K562 (cell line): ENCODE measurements around the gene LEMD1. TPM values are rescaled to one million over a fixed set of nuclear protein-coding genes. Genes with fewer than 3 reads are reported as not detected.
A peak's percentile ranks its signal among the peaks of the same experiment; 100 is the strongest.

ENCODE experiments used
- ATAC-seq: fragments of 200-7000 bp; cut with Tn5 transposase; 3 replicates; pipeline ENCODE4 v1.9.1; 2020; ENCODE audit warnings: moderate library complexity
- BruUV-seq: library from RNA; stranded (reverse); fragments of 400-500 nt; replicated peaks from 2 replicates; lab custom pipeline; 2021; lab: Mats Ljungman, UMichigan
- CTCF ChIA-PET: fragments of 300-600 bp; formaldehyde crosslinking; extraction: SDS; loops from one replicate; lab custom pipeline; 2021; ENCODE audit warnings: low intra/inter-chr PET ratio; lab: Yijun Ruan, JAX
- POLR2A ChIA-PET: fragments of 300-600, 350-650 bp; sonication (Branson Sonifier 250); formaldehyde crosslinking; extraction: SDS; loops from one replicate; lab custom pipeline; 2021; ENCODE audit warnings: antibody characterized with exemption, inconsistent platforms; lab: Yijun Ruan, JAX
- DNase-seq, 4 experiments: peaks; one replicate each; pipeline versions ENCODE4 v3.0.0 to v3.0.0-alpha.2; 2011 to 2018; ENCODE audit warnings: low spot score in 3 of 4, mixed read lengths in 3 of 4; ENCODE audit errors: extremely low read depth in 1 of 4
- FAIRE-seq: peaks from 2 replicates; lab custom pipeline; 2011; peaks lifted over from hg19 to GRCh38; lab: Jason Lieb, UNC
- H2AFZ ChIP-seq: 2 replicates; pipeline ENCODE4 v1.6.0; 2011; ENCODE audit warnings: low read depth, low read length, control low read depth, inconsistent platforms
- H3K27ac ChIP-seq: fragments of 200-600 bp; 3 replicates; pipeline ENCODE4 v1.8.0; 2011; ENCODE audit warnings: low read depth, mild to moderate bottlenecking, control low read depth, inconsistent platforms, low read length, moderate library complexity, mixed read lengths; ENCODE audit errors: extremely low read depth
- H3K27me3 ChIP-seq, 2 experiments: fragments of 300-600 bp in 1 of 2; 2 replicates in 1 of 2; 3 replicates in 1 of 2; pipeline versions ENCODE4 v1.6.0 to v1.8.0; 2011; ENCODE audit warnings: inconsistent platforms in 2 of 2, low read length in 2 of 2, mild to moderate bottlenecking in 1 of 2, mixed read lengths in 1 of 2, moderate library complexity in 1 of 2; ENCODE audit not compliant: control insufficient read depth in 2 of 2, insufficient read depth in 2 of 2
- H3K36me3 ChIP-seq: fragments of 300-600 bp; 3 replicates; pipeline ENCODE4 v1.8.0; 2011; ENCODE audit warnings: mild to moderate bottlenecking, low read length, inconsistent platforms; ENCODE audit not compliant: control insufficient read depth, insufficient read depth
- H3K4me1 ChIP-seq, 2 experiments: fragments of 200-600 bp in 1 of 2; replicated peaks in 1 of 2; 2 replicates in 1 of 2; 3 replicates in 1 of 2; pipeline versions ENCODE4 v1.5.1 to v1.8.0; 2011; ENCODE audit warnings: inconsistent platforms in 2 of 2, low read length in 2 of 2, mild to moderate bottlenecking in 1 of 2, mixed read lengths in 1 of 2, moderate library complexity in 1 of 2; ENCODE audit not compliant: control insufficient read depth in 2 of 2, insufficient read depth in 2 of 2
- H3K4me2 ChIP-seq: 2 replicates; pipeline ENCODE4 v1.6.1; 2011; ENCODE audit warnings: low read length, control low read depth, inconsistent platforms, mixed read lengths; ENCODE audit not compliant: insufficient read depth
- H3K4me3 ChIP-seq: fragments of 200-600 bp; sonication (generic), shearing (Covaris generic); 2 replicates; pipeline ENCODE4 v1.5.1; 2016; ENCODE audit warnings: control low read depth, inconsistent platforms
- H3K79me2 ChIP-seq: fragments of 200-600 bp; 3 replicates; pipeline ENCODE4 v1.8.0; 2011; ENCODE audit warnings: low read length, inconsistent platforms; ENCODE audit not compliant: control insufficient read depth, insufficient read depth
- H3K9ac ChIP-seq, 2 experiments: 2 replicates each; pipeline versions ENCODE4 v1.6.0 to v1.6.1; 2011; ENCODE audit warnings: low read depth in 2 of 2, low read length in 2 of 2, control low read depth in 1 of 2, inconsistent platforms in 1 of 2, mild to moderate bottlenecking in 1 of 2, mixed read lengths in 1 of 2; ENCODE audit not compliant: insufficient read depth in 1 of 2
- H3K9me1 ChIP-seq: one replicate; pipeline ENCODE4 v1.6.0; 2011; ENCODE audit warnings: inconsistent platforms, mild to moderate bottlenecking, low read length, moderate library complexity; ENCODE audit not compliant: control insufficient read depth, insufficient read depth
- H3K9me3 ChIP-seq: replicated peaks from 2 replicates; pipeline ENCODE4 v1.5.1; 2011; ENCODE audit warnings: low read depth, low read length, inconsistent platforms; ENCODE audit not compliant: control insufficient read depth, insufficient read depth
- H4K20me1 ChIP-seq: replicated peaks from 2 replicates; pipeline ENCODE4 v1.6.1; 2011; ENCODE audit warnings: low read length, inconsistent platforms, mixed read lengths; ENCODE audit not compliant: control insufficient read depth, insufficient read depth
- CBFB ChIP-seq: sonication (generic); formaldehyde crosslinking; IDR thresholded peaks from 2 replicates; pipeline ENCODE4 v1.4.0; 2020; ENCODE audit warnings: mild to moderate bottlenecking, missing genetic modification reagents
- FOXA3 ChIP-seq, 2 experiments: fragments of 450-650 bp in 1 of 2; sonication (generic) in 1 of 2; formaldehyde crosslinking; IDR thresholded peaks in 1 of 2; conservative IDR thresholded peaks in 1 of 2; 2 replicates each; pipeline versions ENCODE4 v1.4.0 to v1.8.0; 2020 to 2022; ENCODE audit warnings: mild to moderate bottlenecking in 2 of 2, missing genetic modification reagents in 1 of 2
- HDAC3 ChIP-seq: fragments of 450-650 bp; IDR thresholded peaks from 2 replicates; pipeline ENCODE4 v1.6.1; 2018; ENCODE audit warnings: borderline replicate concordance, mild to moderate bottlenecking, moderate library complexity; ENCODE audit not compliant: partially characterized antibody
- ZNF444 ChIP-seq: fragments of 250-450 bp; sonication (Bioruptor Pico); IDR thresholded peaks from 2 replicates; pipeline ENCODE4 v1.4.0; 2020; ENCODE audit warnings: mild to moderate bottlenecking, moderate library complexity
- ZNF561 ChIP-seq: fragments of 450-650 bp; formaldehyde crosslinking; conservative IDR thresholded peaks from 2 replicates; pipeline ENCODE4 v1.4.0; 2020; ENCODE audit warnings: mild to moderate bottlenecking, moderate library complexity
- WGBS: fragments of 100-300 bp; shearing (Covaris generic); methylation state at CpG from one replicate; pipeline ENCODE4 v1.1.6; 2016; ENCODE audit warnings: low coverage, mixed read lengths; ENCODE audit not compliant: insufficient coverage; ENCODE audit errors: missing lambda C conversion rate; 5-methylcytosine and 5-hydroxymethylcytosine counted together
- in situ Hi-C: fragments of 300-500 bp; cut with MboI; formaldehyde crosslinking; loops from 4 replicates; pipeline ENCODE4 v1.15.0; 2018; ENCODE audit warnings: inconsistent platforms, mixed read lengths
- intact Hi-C: fragments of 100-400 bp; cut with micrococcal nuclease; formaldehyde crosslinking; loops from 2 replicates; pipeline ENCODE4 v1.14.2; 2022
- polyA plus RNA-seq, 8 experiments: library from polyadenylated mRNA; depleted of rRNA in 4 of 8; stranded (reverse) in 5 of 8; unstranded in 3 of 8; fragments of >200 nt; fragmentation: Nextera tagmentation in 2 of 8; fragmentation: Illumina TruSeq in 1 of 8; extraction: Ambion mirVana in 2 of 8; extraction: Trizol in 1 of 8; gene quantifications; 2 replicates each; pipeline versions ENCODE4 v1.2.1 to v1.2.3, GENCODE V29; 2011 to 2014; ENCODE audit warnings: inconsistent platforms in 1 of 8, missing spikeins in 1 of 8
- total RNA-seq, 7 experiments: library from RNA; depleted of rRNA in 6 of 7; stranded (reverse); fragments of >200 nt in 6 of 7; fragmentation: Illumina TruSeq in 2 of 7; extraction: Trizol in 2 of 7; gene quantifications; 2 replicates each; pipeline versions ENCODE4 v1.2.1 to v1.2.3, GENCODE V29; 2011 to 2021; ENCODE audit warnings: low replicate concordance in 1 of 7
- TF ChIP-seq, protein P1 (sequence below): sonication (generic); formaldehyde crosslinking; IDR thresholded peaks from 2 replicates; pipeline ENCODE4 v1.8.0; 2022; ENCODE audit warnings: missing genetic modification reagents, mild to moderate bottlenecking, moderate library complexity, borderline replicate concordance
- TF ChIP-seq, protein P2 (sequence below): sonication (generic); formaldehyde crosslinking; IDR thresholded peaks from 2 replicates; pipeline ENCODE4 v1.8.0; 2022; ENCODE audit warnings: missing genetic modification reagents, mild to moderate bottlenecking, borderline replicate concordance
- TF ChIP-seq, protein P3 (sequence below), 2 experiments: fragments of 450-650 bp; formaldehyde crosslinking in 1 of 2; IDR thresholded peaks; 2 replicates each; pipeline versions ENCODE4 v1.4.0 to v1.6.1; 2014 to 2020; ENCODE audit warnings: mild to moderate bottlenecking in 2 of 2, borderline replicate concordance in 1 of 2, low read depth in 1 of 2

The LEMD1 gene
- total and polyA plus RNA-seq, 9 of the 15 experiments (the other 6 are each of a cell fraction or from before 2014, with no cell fraction given): 0.11 to 2.4 (median 0.57) TPM; not detected in 1

DNA sequence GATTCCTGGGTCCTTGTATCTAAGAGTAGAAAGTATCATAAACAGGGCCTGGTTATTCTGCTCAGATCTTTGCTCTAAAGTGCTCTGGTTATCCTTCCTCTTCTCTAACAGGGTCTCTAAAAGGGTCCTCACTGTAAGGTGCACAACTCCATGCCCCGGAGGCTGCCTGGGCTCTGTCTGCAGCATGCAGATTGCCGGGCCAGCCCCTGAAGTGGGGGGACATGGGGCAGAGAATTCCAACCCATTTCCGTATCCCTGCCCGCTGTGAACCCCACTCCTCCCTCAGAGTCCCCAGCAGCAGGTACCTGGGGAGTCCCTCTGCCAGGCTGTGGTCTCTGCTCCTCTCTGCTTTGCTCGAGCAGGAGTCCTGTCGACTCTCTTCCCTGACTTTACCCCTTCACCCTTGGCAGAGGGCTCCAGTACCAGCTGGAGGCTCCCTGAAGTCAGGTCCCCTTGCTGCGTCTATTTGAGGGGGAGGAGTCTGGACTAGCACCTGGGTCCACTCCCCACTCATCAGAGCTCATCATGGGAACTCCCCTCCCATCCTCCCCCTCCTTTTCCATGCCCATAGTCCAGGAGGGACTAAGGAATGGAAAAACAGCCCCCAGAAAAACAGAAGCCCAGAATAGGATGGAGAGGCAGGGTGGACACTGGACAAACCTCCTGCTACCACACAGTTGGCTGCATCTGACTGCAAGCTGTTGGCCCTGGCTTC lies 21.9 kb upstream of the LEMD1 start:
- Histone ChIP-seq H3K27ac (no peak overlapping the region), H3K4me2 (no peak overlapping the region), H3K9me3 (no peaks in the 10 kb centered on the region), H3K9ac (no peak overlapping the region; a peak in 1 of 4 replicates), H3K4me1 (peaks cover 31 to 44% of the 10 kb centered on the region in 2 experiments), H3K9me1 (no peaks in the 10 kb centered on the region), H3K79me2 (peaks cover 2% of the 10 kb centered on the region; the same call in 2 of the 3 replicates), H4K20me1 (no peaks in the 10 kb centered on the region), H3K4me3 (no peak overlapping the region), H2AFZ (no peak overlapping the region), H3K27me3 (no peaks in the 10 kb centered on the region), H3K36me3 (no peaks in the 10 kb centered on the region)
- DNase-seq (peak in 1 of 4 experiments; percentile 36), ATAC-seq (no peak), FAIRE-seq (no peak)
- intact Hi-C loops: no loop called here
- ChIA-PET POLR2A (interaction anchor here (0.7 to 1.3 kb wide), 3 partner anchors 10 to 828 kb away, joined by 3 read pairs; no protein-coding TSS in a partner anchor), CTCF (no interaction called here)
- 18% methylated on average over 6 of the region's 7 CpGs for WGBS
- in situ Hi-C loops: no loop called here
- BruUV-seq: no TSS peak
- TF ChIP-seq FOXA3 (CRISPR knock-in tag; conservative IDR thresholded peaks at IDR 0.05 in 1 of 2, IDR thresholded peaks at IDR 0.05 in 1 of 2) (no peak), ZNF561 (CRISPR knock-in tag) (no peak), CBFB (CRISPR knock-in tag) (no peak), ZNF444 (CRISPR knock-in tag) (no peak), HDAC3 (no peak)
- TF ChIP-seq, protein P1, sequence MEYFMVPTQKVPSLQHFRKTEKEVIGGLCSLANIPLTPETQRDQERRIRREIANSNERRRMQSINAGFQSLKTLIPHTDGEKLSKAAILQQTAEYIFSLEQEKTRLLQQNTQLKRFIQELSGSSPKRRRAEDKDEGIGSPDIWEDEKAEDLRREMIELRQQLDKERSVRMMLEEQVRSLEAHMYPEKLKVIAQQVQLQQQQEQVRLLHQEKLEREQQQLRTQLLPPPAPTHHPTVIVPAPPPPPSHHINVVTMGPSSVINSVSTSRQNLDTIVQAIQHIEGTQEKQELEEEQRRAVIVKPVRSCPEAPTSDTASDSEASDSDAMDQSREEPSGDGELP (CRISPR knock-in tag): 0 out of 2 replicates have a peak, but pooled peaks have one; percentile 24
- TF ChIP-seq, protein P2, sequence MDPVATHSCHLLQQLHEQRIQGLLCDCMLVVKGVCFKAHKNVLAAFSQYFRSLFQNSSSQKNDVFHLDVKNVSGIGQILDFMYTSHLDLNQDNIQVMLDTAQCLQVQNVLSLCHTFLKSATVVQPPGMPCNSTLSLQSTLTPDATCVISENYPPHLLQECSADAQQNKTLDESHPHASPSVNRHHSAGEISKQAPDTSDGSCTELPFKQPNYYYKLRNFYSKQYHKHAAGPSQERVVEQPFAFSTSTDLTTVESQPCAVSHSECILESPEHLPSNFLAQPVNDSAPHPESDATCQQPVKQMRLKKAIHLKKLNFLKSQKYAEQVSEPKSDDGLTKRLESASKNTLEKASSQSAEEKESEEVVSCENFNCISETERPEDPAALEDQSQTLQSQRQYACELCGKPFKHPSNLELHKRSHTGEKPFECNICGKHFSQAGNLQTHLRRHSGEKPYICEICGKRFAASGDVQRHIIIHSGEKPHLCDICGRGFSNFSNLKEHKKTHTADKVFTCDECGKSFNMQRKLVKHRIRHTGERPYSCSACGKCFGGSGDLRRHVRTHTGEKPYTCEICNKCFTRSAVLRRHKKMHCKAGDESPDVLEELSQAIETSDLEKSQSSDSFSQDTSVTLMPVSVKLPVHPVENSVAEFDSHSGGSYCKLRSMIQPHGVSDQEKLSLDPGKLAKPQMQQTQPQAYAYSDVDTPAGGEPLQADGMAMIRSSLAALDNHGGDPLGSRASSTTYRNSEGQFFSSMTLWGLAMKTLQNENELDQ (CRISPR knock-in tag): no peak
- TF ChIP-seq, protein P3, sequence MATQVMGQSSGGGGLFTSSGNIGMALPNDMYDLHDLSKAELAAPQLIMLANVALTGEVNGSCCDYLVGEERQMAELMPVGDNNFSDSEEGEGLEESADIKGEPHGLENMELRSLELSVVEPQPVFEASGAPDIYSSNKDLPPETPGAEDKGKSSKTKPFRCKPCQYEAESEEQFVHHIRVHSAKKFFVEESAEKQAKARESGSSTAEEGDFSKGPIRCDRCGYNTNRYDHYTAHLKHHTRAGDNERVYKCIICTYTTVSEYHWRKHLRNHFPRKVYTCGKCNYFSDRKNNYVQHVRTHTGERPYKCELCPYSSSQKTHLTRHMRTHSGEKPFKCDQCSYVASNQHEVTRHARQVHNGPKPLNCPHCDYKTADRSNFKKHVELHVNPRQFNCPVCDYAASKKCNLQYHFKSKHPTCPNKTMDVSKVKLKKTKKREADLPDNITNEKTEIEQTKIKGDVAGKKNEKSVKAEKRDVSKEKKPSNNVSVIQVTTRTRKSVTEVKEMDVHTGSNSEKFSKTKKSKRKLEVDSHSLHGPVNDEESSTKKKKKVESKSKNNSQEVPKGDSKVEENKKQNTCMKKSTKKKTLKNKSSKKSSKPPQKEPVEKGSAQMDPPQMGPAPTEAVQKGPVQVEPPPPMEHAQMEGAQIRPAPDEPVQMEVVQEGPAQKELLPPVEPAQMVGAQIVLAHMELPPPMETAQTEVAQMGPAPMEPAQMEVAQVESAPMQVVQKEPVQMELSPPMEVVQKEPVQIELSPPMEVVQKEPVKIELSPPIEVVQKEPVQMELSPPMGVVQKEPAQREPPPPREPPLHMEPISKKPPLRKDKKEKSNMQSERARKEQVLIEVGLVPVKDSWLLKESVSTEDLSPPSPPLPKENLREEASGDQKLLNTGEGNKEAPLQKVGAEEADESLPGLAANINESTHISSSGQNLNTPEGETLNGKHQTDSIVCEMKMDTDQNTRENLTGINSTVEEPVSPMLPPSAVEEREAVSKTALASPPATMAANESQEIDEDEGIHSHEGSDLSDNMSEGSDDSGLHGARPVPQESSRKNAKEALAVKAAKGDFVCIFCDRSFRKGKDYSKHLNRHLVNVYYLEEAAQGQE (IDR thresholded peaks at IDR 0.05; ENCODE audit: borderline replicate concordance): no peak
- TF ChIP-seq, protein P3 (CRISPR knock-in tag; IDR thresholded peaks at IDR 0.05; ENCODE audit: low read depth): no peak
